Breast epithelium (tissue), 4 donors: Measurements from ENCODE around the gene DNAH17. TPM values are rescaled to one million over a fixed set of nuclear protein-coding genes. Genes with fewer than 3 reads are reported as not detected.
A peak's percentile ranks its signal among the peaks of the same experiment; 100 is the strongest.

Experiments used
- DNase-seq, 2 donors: peaks; one replicate each; pipeline ENCODE4 v3.0.0-alpha.2; 2019; ENCODE audit warnings: low spot score in 2 of 2
- H3K27ac ChIP-seq, 2 donors: fragments of 200-600 bp; sonication (generic) in 1 of 2; one replicate each; pipeline ENCODE4 v1.5.1; 2016 to 2019; ENCODE audit warnings: mild to moderate bottlenecking in 1 of 2
- H3K27me3 ChIP-seq, 2 donors: fragments of 200-600 bp; sonication (generic) in 1 of 2; one replicate each; pipeline versions ENCODE4 v1.5.1 to v1.6.0; 2017 to 2019; ENCODE audit warnings: control low read depth in 1 of 2, mild to moderate bottlenecking in 1 of 2
- H3K36me3 ChIP-seq: fragments of 200-600 bp; one replicate; pipeline ENCODE4 v1.5.1; 2019
- H3K4me1 ChIP-seq, 2 donors: fragments of 200-600 bp; sonication (generic); one replicate each; pipeline ENCODE4 v1.5.1; 2016 to 2019; ENCODE audit warnings: control low read depth in 1 of 2
- H3K4me3 ChIP-seq, 3 donors: fragments of 200-600 bp; sonication (generic); 1 replicate in 2 of 3; 2 replicates in 1 of 3; pipeline ENCODE4 v1.5.1; 2016 to 2019; ENCODE audit warnings: mild to moderate bottlenecking in 3 of 3, moderate library complexity in 2 of 3
- H3K9me3 ChIP-seq, 2 donors: fragments of 200-600 bp; sonication (generic) in 1 of 2; one replicate each; pipeline ENCODE4 v1.5.1; 2016 to 2019; ENCODE audit warnings: control low read depth in 1 of 2
- POLR2A ChIP-seq: fragments of 450-650 bp; IDR thresholded peaks from one replicate; pipeline ENCODE4 v1.6.1; 2016; ENCODE audit warnings: antibody characterized with exemption, mild to moderate bottlenecking, moderate library complexity
- POLR2AphosphoS5 ChIP-seq, 3 donors: sonication (generic); formaldehyde crosslinking; IDR thresholded peaks; one replicate each; pipeline ENCODE4 v1.6.1; 2017; ENCODE audit warnings: antibody characterized with exemption in 3 of 3
- intact Hi-C: fragments of 100-400 bp; cut with DNase I; formaldehyde crosslinking; loops from one replicate; pipeline ENCODE4 v1.15.1; 2023; ENCODE audit warnings: low total_unique reads
- total RNA-seq, 3 donors: library from RNA; depleted of rRNA; stranded (reverse); fragments of >200 nt; gene quantifications; one replicate each; pipeline ENCODE4 v1.1.0, GENCODE V29; 2016
- TF ChIP-seq, protein P1 (sequence below), 3 donors: fragments of 450-650 bp; IDR thresholded peaks; one replicate each; pipeline ENCODE4 v1.5.1; 2016 to 2017; ENCODE audit warnings: antibody characterized with exemption in 3 of 3, mild to moderate bottlenecking in 3 of 3, moderate library complexity in 3 of 3

The DNAH17 gene
- total RNA-seq, 3 donors from 2014 or later = 0.15 to 0.33 TPM; not detected in 1

DNA sequence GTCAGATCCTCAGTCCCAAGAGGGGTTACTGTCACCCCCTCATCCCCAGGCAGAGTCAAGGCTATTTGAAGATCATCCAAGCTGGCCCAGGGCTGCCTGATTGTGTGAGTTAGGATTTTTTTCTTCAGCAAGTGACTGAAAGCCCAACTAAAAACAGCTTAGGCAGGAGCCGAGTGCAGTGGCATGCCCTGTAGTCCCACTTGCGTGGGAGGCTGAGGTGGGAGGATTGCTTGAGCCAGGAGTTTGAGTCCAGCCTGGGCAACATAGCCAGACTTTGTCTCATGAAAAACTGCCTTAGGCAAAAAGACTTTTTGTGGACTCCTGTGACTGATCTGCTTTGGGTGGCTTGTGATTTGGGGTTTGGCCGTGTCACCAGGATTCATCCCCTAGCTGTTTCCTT lies 178.8 kb downstream of the DNAH17 start:
- H3K9me3 ChIP-seq = no peaks in the 10 kb centered on the region
- peak overlapping the region; percentile 73 to 85 for H3K27ac ChIP-seq
- no peaks in the 10 kb centered on the region for H3K27me3 ChIP-seq
- H3K4me3 ChIP-seq = no peak overlapping the region
- intact Hi-C loops = no loop called here
- peaks cover 6% of the 10 kb centered on the region for H3K36me3 ChIP-seq
- peaks cover 4 to 15% of the 10 kb centered on the region in 2 donors for H3K4me1 ChIP-seq
- TF ChIP-seq, protein P1, sequence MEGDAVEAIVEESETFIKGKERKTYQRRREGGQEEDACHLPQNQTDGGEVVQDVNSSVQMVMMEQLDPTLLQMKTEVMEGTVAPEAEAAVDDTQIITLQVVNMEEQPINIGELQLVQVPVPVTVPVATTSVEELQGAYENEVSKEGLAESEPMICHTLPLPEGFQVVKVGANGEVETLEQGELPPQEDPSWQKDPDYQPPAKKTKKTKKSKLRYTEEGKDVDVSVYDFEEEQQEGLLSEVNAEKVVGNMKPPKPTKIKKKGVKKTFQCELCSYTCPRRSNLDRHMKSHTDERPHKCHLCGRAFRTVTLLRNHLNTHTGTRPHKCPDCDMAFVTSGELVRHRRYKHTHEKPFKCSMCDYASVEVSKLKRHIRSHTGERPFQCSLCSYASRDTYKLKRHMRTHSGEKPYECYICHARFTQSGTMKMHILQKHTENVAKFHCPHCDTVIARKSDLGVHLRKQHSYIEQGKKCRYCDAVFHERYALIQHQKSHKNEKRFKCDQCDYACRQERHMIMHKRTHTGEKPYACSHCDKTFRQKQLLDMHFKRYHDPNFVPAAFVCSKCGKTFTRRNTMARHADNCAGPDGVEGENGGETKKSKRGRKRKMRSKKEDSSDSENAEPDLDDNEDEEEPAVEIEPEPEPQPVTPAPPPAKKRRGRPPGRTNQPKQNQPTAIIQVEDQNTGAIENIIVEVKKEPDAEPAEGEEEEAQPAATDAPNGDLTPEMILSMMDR (IDR thresholded peaks at IDR 0.05) = no peak
- no peak for TF ChIP-seq POLR2AphosphoS5 (IDR thresholded peaks at IDR 0.05)
- DNase-seq = no peak

DNA sequence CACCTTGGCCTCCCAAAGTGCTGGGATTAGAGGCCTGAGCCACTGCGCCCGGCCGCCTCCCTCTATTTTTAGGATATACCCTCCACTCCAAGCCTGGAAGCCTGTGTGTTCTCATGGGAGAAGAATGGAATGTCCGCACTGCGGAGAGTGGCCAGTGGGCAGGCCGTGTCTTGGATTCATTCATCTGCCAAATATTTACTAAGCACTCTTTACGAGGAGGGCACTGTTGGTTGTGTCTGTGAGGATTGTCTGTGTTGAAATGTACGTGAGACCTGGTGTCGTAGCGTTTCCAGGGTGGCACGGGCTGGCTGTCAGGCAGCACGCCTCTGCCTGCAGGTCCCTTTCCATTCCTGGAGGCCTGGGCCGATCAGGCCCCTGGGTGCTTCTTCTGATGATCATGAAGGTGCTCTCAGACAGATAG lies 179.5 kb downstream of the DNAH17 start:
- H3K36me3 ChIP-seq = peaks cover 6% of the 10 kb centered on the region
- intact Hi-C loops = no loop called here

DNA sequence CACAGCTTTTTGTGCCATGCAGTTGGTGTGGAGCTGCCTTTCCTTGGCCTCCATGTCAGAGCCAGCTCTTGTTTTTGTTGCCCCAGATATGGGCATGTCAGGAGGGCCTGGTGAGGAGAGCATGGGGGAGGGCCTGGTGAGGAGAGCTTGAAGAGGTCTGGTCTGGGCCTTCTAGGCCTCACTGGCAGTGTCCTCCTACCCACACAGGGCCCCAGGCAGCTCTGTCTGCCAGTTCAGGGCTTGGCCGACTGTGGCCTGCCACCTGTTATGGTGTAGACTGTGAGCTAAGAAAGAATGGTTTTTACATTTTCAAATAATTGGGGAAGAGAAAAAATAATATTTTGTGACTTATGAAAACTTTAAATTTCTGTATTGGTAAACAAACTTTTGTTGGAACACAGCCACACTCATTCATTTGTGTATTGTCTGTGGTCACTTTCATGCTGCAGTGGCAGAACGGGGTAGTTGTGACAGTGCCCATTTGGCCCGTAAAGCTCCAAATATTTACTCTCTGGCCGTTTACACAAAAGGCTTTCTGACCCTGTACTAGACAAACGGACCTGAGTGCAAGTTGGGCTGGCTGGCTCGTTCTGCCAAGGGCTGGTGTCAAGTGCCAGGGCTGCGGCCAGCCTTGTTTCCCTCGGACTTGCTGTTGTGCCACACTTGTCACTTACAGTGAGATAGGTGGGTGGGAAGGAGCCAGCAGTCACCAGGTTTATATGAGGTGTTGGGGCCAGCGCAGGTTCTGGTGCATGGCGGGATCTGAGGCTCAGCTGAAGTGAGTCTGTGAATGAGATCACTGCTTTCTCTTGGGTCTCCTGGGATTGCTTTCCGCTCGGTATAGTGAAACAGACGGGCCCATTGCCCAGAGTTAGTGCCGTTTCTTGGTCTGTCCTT lies 180.5 kb downstream of the DNAH17 start:
- peak overlapping the region; percentile 73 to 85 for H3K27ac ChIP-seq
- H3K9me3 ChIP-seq = no peaks in the 10 kb centered on the region
- no peaks in the 10 kb centered on the region for H3K27me3 ChIP-seq
- H3K4me3 ChIP-seq = no peak overlapping the region
- intact Hi-C loops = no loop called here
- peak in 1 of 3 donors; percentile 20 for TF ChIP-seq POLR2AphosphoS5 (IDR thresholded peaks at IDR 0.05)
- TF ChIP-seq, protein P1 (IDR thresholded peaks at IDR 0.05) = no peak
- peaks cover 4 to 15% of the 10 kb centered on the region in 2 donors for H3K4me1 ChIP-seq
- peak in 1 of 2 donors; percentile 63 for DNase-seq
- H3K36me3 ChIP-seq = peaks cover 6% of the 10 kb centered on the region

More for the DNA sequence above, 179.5 kb downstream of the DNAH17 start:
- Histone ChIP-seq H3K27ac (peak overlapping the region; percentile 73 to 85), H3K4me3 (no peak overlapping the region), H3K27me3 (no peaks in the 10 kb centered on the region), H3K9me3 (no peaks in the 10 kb centered on the region), H3K4me1 (peaks cover 4 to 15% of the 10 kb centered on the region in 2 donors)
- DNase-seq = peak; percentile 64 to 82
- TF ChIP-seq, protein P1 (IDR thresholded peaks at IDR 0.05) = no peak
- peak in 1 of 3 donors; percentile 13 for TF ChIP-seq POLR2AphosphoS5 (IDR thresholded peaks at IDR 0.05)

DNA sequence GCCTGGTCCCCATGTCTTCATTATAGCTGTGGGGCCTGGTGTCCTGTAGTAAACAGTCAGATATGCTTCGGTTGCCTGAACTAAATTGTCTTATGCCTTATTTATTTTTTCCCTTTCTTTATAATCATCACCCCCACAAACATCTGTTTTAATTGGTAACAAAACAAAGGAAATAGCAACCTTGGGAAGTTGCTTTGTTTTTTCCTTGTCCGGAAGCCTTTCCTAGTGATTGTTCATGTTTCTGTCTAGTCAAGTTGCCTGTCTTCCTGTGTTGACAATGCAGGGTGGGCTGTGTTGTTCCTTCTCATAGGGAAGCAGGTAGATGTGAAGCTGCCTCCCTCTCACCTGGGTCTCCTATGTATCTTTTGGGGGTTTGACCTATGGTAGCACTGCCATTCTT lies 182.0 kb downstream of the DNAH17 start:
- intact Hi-C loops = no loop called here
- Histone ChIP-seq H3K4me3 (no peak overlapping the region), H3K27ac (peak overlapping the region in 1 of 2 donors; percentile 36), H3K9me3 (no peaks in the 10 kb centered on the region), H3K27me3 (no peaks in the 10 kb centered on the region), H3K36me3 (peaks cover 6% of the 10 kb centered on the region), H3K4me1 (peaks cover 4 to 15% of the 10 kb centered on the region in 2 donors)
- TF ChIP-seq POLR2AphosphoS5 (IDR thresholded peaks at IDR 0.05) (no peak), POLR2A (no peak)
- TF ChIP-seq, protein P1 (IDR thresholded peaks at IDR 0.05) = no peak
- no peak for DNase-seq

DNA sequence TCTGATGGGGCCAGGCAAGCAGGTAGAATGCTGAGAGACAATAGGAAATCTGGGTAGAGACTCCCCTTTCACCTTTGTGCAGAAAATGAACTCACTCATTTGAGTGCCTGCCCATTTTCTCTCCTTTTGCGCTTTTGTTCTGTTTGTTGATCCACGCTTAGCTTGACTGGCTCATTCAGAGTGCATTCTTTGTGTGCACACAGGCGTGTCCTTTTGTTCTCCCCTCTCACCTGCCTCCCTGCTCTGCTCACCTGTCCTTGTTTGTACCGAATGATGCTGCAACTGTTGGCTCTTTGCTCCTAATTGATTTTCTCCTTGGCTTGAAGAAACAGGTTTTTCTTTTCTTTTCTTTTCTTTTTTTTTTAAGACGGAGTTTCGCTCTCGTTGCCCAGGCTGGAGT lies 183.0 kb downstream of the DNAH17 start:
- H3K4me1 ChIP-seq = peaks cover 4 to 15% of the 10 kb centered on the region in 2 donors
- no peak overlapping the region for H3K27ac ChIP-seq
- intact Hi-C loops = no loop called here
- H3K27me3 ChIP-seq = no peaks in the 10 kb centered on the region
- DNase-seq = no peak
- no peak overlapping the region for H3K4me3 ChIP-seq
- TF ChIP-seq, protein P1 (IDR thresholded peaks at IDR 0.05) = no peak
- TF ChIP-seq POLR2AphosphoS5 (IDR thresholded peaks at IDR 0.05) (no peak), POLR2A (no peak)
- peaks cover 3% of the 10 kb centered on the region for H3K36me3 ChIP-seq
- H3K9me3 ChIP-seq = no peaks in the 10 kb centered on the region
